ENCODE measurements around the gene PPP1R27.

Gene PPP1R27

DNA sequence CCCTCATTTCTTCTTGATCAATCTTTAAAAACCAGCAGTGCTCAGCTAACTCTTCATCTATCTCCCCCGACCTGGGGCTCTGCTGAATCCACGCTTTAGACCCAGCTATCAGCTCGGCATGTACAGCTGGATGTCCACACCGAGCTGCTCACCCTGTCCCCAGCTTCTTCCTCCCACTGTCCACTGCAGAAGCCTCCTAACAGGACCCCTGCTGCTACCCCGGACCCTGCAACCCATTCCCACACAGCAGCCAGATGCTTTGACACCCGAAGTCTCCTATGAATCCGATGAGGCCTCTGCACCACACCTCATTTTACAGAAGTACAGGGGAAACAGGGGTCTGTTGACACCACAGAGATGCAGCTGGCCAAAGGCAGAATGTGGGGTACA is 17.1 kb downstream of the PPP1R27 start:
- Histone ChIP-seq H3K4me3 (ENCODE audit: low read length) (no peak overlapping the region), H3K4me1 (ENCODE audit: insufficient read depth, low read length) (no peaks in the 10 kb centered on the region), H3K27me3 (ENCODE audit: insufficient read depth, low read length) (peaks cover 16% of the 10 kb centered on the region), H3K36me3 (ENCODE audit: insufficient read depth, low read length) (peaks cover 5% of the 10 kb centered on the region), H2AFZ (ENCODE audit: low read depth, low read length) (no peak overlapping the region), H3K9me3 (ENCODE audit: low read length) (no peaks in the 10 kb centered on the region)

GRCh38 chr17:81815646-81815986 is 19.2 kb downstream of the PPP1R27 start:
- H3K4me1 ChIP-seq (ENCODE audit: insufficient read depth, low read length): no peaks in the 10 kb centered on the region
- H3K9me3 ChIP-seq (ENCODE audit: low read length): no peaks in the 10 kb centered on the region
- no peak overlapping the region for H2AFZ ChIP-seq (ENCODE audit: low read depth, low read length)
- H3K27me3 ChIP-seq (ENCODE audit: insufficient read depth, low read length): peaks cover 27% of the 10 kb centered on the region
- H3K4me3 ChIP-seq (ENCODE audit: low read length): no peak overlapping the region
- no peaks in the 10 kb centered on the region for H3K36me3 ChIP-seq (ENCODE audit: insufficient read depth, low read length)

DNA sequence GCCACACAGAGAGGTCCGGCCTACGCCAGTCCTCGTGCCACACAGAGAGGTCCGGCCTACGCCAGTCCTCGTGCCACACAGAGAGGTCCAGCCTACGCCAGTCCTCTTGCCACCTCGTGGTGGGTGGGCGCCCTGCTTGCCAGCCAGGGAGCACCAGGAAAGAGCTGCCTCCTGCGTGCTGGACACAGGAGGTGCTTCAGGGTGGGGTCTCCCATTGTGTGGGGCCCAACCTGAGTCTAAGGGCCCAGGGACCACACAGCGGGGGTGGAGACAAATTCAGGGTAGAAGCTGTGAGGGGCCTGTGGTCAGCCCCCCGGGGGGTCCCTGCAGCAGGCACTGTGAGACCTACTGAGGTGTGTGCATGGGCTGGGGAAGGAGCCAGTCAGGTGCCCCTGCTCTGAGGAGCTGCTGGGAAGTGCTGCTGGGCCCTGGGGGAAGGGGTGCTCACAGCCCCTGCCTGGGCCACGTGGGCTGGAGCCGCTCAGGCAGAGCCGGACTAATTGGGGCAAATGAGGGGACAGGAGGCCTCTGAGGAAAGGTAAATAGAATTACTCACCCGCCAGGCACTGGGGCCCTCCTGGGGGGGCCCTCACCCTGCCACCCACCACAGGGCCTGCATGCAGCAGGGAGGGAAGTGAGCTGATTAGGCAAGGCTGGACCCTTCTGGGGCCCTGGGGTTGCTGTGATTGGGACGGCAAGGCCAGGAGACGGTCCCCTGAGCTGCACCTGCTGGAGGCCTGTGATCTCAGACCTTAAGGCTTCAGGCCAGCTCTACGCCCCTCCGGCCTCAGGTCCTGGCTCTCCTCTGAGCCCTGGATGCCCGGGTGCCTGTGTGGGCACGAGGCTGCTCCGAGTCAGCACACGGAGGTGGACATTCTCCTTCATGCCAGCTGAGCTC is 19.9 kb downstream of the PPP1R27 start:
- no peaks in the 10 kb centered on the region for H3K4me1 ChIP-seq (ENCODE audit: insufficient read depth, low read length)
- peaks cover 31% of the 10 kb centered on the region for H3K27me3 ChIP-seq (ENCODE audit: insufficient read depth, low read length)
- no peak overlapping the region for H3K4me3 ChIP-seq (ENCODE audit: low read length)
- H3K9me3 ChIP-seq (ENCODE audit: low read length): no peaks in the 10 kb centered on the region
- H2AFZ ChIP-seq (ENCODE audit: low read depth, low read length): no peak overlapping the region
- no peaks in the 10 kb centered on the region for H3K36me3 ChIP-seq (ENCODE audit: insufficient read depth, low read length)

DNA sequence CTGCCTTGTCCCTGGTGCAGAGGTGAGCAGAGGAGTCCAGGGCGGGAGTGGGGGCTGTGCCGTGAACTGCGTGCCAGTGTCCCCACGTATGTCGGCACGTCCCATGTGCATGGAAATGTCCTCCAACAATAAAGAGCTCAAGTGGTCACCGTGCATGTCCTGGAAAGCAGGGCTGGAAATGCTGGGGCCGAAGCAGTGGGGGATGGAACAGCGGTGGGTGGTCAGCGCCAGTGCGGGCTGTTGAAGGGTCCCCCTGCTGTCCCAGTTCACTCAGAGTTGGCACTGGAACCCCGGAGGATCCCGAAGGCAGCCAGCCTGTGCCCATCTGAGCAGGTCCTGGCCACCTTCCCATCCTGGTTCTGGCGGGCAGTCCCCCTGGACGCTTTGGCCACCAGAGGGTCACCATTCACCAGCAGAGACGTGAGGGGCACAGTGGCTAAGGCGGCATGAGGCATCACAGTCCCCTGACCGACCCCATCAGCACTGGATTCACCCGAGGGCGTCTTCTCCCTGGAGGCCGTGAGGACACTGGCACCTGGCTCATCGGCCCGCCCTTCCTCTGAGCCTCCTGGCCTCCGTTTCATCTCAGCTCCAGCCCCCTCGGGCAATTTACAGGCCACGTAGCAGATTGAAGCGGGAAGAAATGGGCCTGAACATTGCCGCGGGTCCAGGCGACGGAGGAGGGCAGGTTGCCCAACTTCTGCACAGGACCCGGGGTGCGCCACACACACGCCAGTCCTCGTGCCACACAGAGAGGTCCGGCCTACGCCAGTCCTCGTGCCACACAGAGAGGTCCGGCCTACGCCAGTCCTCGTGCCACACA is 20.8 kb downstream of the PPP1R27 start:
- H2AFZ ChIP-seq (ENCODE audit: low read depth, low read length): no peak overlapping the region
- H3K36me3 ChIP-seq (ENCODE audit: insufficient read depth, low read length): no peaks in the 10 kb centered on the region
- H3K27me3 ChIP-seq (ENCODE audit: insufficient read depth, low read length): peaks cover 39% of the 10 kb centered on the region
- no peak overlapping the region for H3K4me3 ChIP-seq (ENCODE audit: low read length)
- no peaks in the 10 kb centered on the region for H3K4me1 ChIP-seq (ENCODE audit: insufficient read depth, low read length)
- H3K9me3 ChIP-seq (ENCODE audit: low read length): no peaks in the 10 kb centered on the region

- H3K27me3 ChIP-seq (ENCODE audit: insufficient read depth, low read length): peaks cover 44% of the 10 kb centered on the region
- no peaks in the 10 kb centered on the region for H3K9me3 ChIP-seq (ENCODE audit: low read length)
- H3K4me3 ChIP-seq (ENCODE audit: low read length): no peak overlapping the region
- no peaks in the 10 kb centered on the region for H3K4me1 ChIP-seq (ENCODE audit: insufficient read depth, low read length)
- H3K36me3 ChIP-seq (ENCODE audit: insufficient read depth, low read length): no peaks in the 10 kb centered on the region
- no peak overlapping the region for H2AFZ ChIP-seq (ENCODE audit: low read depth, low read length)
These were observed 21.5 kb downstream of the PPP1R27 start for GRCh38 chr17:81813371-81813684.

DNA sequence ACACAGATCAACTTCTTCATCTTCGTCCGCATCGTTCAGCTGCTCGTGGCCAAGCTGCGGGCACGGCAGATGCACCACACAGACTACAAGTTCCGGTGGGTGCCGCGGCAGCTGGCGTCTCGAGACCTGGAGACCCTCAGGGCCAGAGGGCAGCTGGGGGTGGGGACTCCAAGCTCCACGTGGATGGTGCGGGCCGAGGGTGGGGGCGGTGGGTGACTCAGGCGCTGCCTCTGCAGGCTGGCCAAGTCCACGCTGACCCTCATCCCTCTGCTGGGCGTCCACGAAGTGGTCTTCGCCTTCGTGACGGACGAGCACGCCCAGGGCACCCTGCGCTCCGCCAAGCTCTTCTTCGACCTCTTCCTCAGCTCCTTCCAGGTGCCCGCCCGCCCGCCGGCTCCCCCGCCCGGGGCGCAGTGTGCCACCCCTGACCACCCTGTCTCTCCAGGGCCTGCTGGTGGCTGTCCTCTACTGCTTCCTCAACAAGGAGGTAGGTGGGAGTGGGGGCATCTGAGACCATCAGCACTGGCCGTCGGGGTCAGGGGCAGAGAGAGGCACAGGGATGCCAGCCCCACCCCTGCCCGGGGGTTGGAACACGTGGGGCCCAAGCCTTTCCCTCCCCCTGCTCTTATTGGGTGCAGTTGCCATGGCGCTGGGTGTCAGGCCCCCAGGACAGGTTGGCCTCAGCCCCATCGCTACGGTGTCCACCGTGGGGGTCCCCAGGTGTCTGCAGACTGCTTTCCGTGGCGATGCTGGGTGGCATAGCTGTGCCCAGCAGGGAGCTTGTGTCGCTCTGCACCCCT is 22.1 kb downstream of the PPP1R27 start:
- H3K4me3 ChIP-seq (ENCODE audit: low read length): no peak overlapping the region
- no peaks in the 10 kb centered on the region for H3K4me1 ChIP-seq (ENCODE audit: insufficient read depth, low read length)
- no peak overlapping the region for H2AFZ ChIP-seq (ENCODE audit: low read depth, low read length)
- H3K9me3 ChIP-seq (ENCODE audit: low read length): no peaks in the 10 kb centered on the region
- peaks cover 49% of the 10 kb centered on the region for H3K27me3 ChIP-seq (ENCODE audit: insufficient read depth, low read length)
- H3K36me3 ChIP-seq (ENCODE audit: insufficient read depth, low read length): no peaks in the 10 kb centered on the region

DNA sequence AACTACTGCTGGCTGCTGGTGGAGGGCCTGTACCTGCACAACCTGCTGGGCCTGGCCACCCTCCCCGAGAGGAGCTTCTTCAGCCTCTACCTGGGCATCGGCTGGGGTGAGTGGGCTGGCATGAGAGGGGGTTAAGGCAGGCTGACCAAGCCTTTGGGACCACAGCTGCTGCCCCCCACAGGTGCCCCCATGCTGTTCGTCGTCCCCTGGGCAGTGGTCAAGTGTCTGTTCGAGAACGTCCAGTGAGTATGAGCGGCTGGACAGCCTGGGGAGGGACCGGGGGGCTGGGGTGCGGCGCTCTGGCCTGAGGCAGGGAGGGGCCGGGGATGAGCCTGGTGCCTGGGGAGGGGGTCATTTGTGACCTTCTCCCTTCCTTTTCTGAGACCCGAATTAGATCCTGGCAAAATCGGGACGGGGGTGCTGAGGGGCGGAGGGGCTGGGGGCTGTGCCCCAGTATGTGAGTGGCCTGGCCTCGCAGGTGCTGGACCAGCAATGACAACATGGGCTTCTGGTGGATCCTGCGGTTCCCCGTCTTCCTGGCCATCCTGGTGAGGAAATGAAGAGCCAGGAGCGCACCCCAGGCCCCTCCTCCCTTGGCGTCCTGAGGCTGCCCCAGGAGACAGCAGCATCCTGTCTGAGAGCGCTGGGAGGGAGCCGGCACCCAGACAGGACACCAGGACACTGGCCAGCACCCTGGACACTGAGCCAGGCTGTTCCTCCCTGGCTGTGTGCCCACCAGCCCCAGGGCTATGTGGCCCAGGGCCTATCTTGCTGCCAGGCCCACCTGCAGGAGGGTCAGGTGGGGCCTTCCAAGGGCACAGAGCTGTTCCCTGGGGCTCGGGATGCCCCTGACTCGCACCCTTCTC is 22.9 kb downstream of the PPP1R27 start:
- Histone ChIP-seq H3K36me3 (ENCODE audit: insufficient read depth, low read length) (no peaks in the 10 kb centered on the region), H2AFZ (ENCODE audit: low read depth, low read length) (no peak overlapping the region), H3K4me3 (ENCODE audit: low read length) (no peak overlapping the region), H3K27me3 (ENCODE audit: insufficient read depth, low read length) (peaks cover 58% of the 10 kb centered on the region), H3K4me1 (ENCODE audit: insufficient read depth, low read length) (no peaks in the 10 kb centered on the region), H3K9me3 (ENCODE audit: low read length) (no peaks in the 10 kb centered on the region)

GRCh38 chr17:81810892-81811704 is 23.8 kb downstream of the PPP1R27 start:
- Histone ChIP-seq H3K4me1 (ENCODE audit: insufficient read depth, low read length) (no peaks in the 10 kb centered on the region), H3K27me3 (ENCODE audit: insufficient read depth, low read length) (peaks cover 66% of the 10 kb centered on the region), H3K36me3 (ENCODE audit: insufficient read depth, low read length) (no peaks in the 10 kb centered on the region), H3K4me3 (ENCODE audit: low read length) (no peak overlapping the region), H3K9me3 (ENCODE audit: low read length) (no peaks in the 10 kb centered on the region), H2AFZ (ENCODE audit: low read depth, low read length) (no peak overlapping the region)

DNA sequence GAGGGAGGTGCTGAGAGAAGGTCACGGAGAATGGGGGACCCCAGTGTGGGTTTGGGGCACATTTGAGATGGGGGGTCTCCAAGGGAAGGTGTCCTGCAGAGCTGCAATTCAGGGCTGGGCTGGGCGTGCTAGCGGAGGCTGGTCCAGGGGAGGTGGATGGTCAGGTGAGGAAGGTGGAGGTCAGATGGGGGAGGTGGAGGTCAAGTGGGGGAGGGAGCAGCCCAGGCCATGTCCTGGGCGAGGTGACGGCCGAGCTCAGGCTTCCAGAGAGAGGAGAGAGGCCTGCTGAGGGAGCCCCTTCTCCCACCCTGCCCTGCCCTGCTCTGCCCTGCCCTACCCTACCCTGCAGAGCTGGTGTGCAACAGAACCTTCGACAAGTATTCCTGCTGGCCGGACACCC is 24.4 kb downstream of the PPP1R27 start:
- H3K9me3 ChIP-seq (ENCODE audit: low read length): no peaks in the 10 kb centered on the region
- no peak overlapping the region for H2AFZ ChIP-seq (ENCODE audit: low read depth, low read length)
- no peak overlapping the region for H3K4me3 ChIP-seq (ENCODE audit: low read length)
- H3K4me1 ChIP-seq (ENCODE audit: insufficient read depth, low read length): no peaks in the 10 kb centered on the region
- H3K36me3 ChIP-seq (ENCODE audit: insufficient read depth, low read length): no peaks in the 10 kb centered on the region
- H3K27me3 ChIP-seq (ENCODE audit: insufficient read depth, low read length): peaks cover 72% of the 10 kb centered on the region

- Histone ChIP-seq H3K27me3 (ENCODE audit: insufficient read depth, low read length) (peaks cover 75% of the 10 kb centered on the region), H2AFZ (ENCODE audit: low read depth, low read length) (no peak overlapping the region)
These were observed 25.3 kb downstream of the PPP1R27 start for GRCh38 chr17:81809556-81809998.

GRCh38 chr17:81808778-81809555 is 25.9 kb downstream of the PPP1R27 start:
- Histone ChIP-seq H3K9me3 (ENCODE audit: low read length) (no peaks in the 10 kb centered on the region), H2AFZ (ENCODE audit: low read depth, low read length) (no peak overlapping the region), H3K4me1 (ENCODE audit: insufficient read depth, low read length) (peaks cover 3% of the 10 kb centered on the region), H3K4me3 (ENCODE audit: low read length) (no peak overlapping the region), H3K36me3 (ENCODE audit: insufficient read depth, low read length) (no peaks in the 10 kb centered on the region), H3K27me3 (ENCODE audit: insufficient read depth, low read length) (peaks cover 79% of the 10 kb centered on the region)

More at GRCh38 chr17:81809556-81809998, 25.3 kb downstream of the PPP1R27 start:
- Histone ChIP-seq H3K9me3 (ENCODE audit: low read length) (no peaks in the 10 kb centered on the region), H3K36me3 (ENCODE audit: insufficient read depth, low read length) (no peaks in the 10 kb centered on the region), H3K4me3 (ENCODE audit: low read length) (no peak overlapping the region), H3K4me1 (ENCODE audit: insufficient read depth, low read length) (peaks cover 3% of the 10 kb centered on the region)

Measured in neuron (in vitro differentiated cells).